Epidermal melanocyte (primary cell): ENCODE measurements around the gene BAK1.

ENCODE experiments used
- DNase-seq: peaks from one replicate; pipeline ENCODE4 v3.0.0; 2011; ENCODE audit warnings: low spot score; ENCODE audit not compliant: insufficient read length

BAK1 gene

GRCh38 chr6:33579828-33580714 lies at the start of gene BAK1:
Gene BAK1 (minus strand): TSS chr6:33580276. CDS start chr6:33577604, 2,672 bp downstream.
- peak; percentile 98 for DNase-seq

GRCh38 chr6:33628401-33628964 lies 48.4 kb upstream of the BAK1 start:
- no peak for DNase-seq

- DNase-seq, result no peak
Measured at GRCh38 chr6:33627876-33628275, 47.8 kb upstream of the BAK1 start.

- no peak for DNase-seq
Measured at GRCh38 chr6:33624856-33625255, 44.8 kb upstream of the BAK1 start.

- no peak for DNase-seq
Measured at GRCh38 chr6:33623895-33624381, 43.9 kb upstream of the BAK1 start.

- no peak for DNase-seq
Measured at GRCh38 chr6:33622456-33623431, 42.7 kb upstream of the BAK1 start.

- no peak for DNase-seq
Measured at GRCh38 chr6:33621711-33622388, 41.8 kb upstream of the BAK1 start.

GRCh38 chr6:33620856-33621710 lies 41.0 kb upstream of the BAK1 start, which contains the start of gene ITPR3:
Gene ITPR3 (plus strand): TSS chr6:33621322. CDS start chr6:33621603, 281 bp downstream.
- DNase-seq, result peak; percentile 60

GRCh38 chr6:33620158-33620855 lies 40.2 kb upstream of the BAK1 start:
- DNase-seq, result peak; percentile 61

DNA sequence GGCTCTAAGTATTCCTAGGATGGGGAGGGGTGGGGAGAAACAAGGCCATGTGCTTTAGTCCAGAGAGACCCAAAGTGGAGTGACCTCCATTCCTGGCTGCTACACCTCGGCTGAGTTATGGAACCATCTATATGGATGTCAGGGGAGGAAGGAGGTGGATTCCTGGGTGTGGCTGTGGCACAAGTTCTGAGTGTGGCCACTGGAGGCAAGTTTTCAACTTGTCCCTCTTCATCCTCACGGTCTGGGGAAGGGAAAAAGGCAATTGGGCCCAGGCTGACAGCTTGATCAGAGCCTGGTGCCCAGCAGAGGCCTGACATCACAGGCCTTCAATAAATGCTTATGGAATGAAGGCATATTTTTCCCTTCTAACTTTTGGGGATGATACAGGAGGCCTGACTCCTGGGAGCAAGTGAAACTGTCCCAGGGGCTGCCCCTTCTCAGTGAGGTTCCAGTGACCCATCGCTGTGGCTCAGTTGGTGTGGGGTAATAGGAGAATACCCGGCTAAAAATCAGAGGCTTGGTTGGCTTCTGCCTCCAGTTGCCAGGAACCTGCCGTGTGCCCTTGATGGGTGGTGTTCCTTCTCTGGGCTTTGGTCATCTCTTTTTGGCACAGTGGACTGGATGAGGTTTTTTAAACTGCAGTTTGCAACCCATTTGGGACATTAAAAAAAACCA lies 39.2 kb upstream of the BAK1 start:
- no peak for DNase-seq

- no peak for DNase-seq
Measured at GRCh38 chr6:33616913-33617312, 36.8 kb upstream of the BAK1 start.

DNA sequence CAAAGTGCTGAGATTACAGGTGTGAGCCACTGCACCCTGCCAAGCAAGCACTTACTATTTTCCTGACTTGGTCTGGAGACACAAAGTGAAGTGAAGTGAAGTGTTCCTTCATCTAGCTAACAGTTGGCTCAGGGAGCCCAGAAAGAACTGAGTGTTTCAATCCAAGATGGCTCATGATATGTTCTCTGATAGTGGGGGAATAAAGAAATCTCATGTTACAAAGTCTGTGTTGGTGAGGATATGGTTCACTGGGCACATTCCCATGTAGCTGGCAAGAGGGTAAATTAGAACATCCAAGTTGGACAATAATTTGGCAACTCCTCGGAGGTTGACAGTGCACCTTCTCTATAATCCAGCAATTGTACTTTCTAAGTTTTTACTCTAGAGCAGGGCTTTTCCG lies 36.0 kb upstream of the BAK1 start:
- no peak for DNase-seq

GRCh38 chr6:33613795-33614168 lies 33.7 kb upstream of the BAK1 start:
- DNase-seq, result no peak

DNA sequence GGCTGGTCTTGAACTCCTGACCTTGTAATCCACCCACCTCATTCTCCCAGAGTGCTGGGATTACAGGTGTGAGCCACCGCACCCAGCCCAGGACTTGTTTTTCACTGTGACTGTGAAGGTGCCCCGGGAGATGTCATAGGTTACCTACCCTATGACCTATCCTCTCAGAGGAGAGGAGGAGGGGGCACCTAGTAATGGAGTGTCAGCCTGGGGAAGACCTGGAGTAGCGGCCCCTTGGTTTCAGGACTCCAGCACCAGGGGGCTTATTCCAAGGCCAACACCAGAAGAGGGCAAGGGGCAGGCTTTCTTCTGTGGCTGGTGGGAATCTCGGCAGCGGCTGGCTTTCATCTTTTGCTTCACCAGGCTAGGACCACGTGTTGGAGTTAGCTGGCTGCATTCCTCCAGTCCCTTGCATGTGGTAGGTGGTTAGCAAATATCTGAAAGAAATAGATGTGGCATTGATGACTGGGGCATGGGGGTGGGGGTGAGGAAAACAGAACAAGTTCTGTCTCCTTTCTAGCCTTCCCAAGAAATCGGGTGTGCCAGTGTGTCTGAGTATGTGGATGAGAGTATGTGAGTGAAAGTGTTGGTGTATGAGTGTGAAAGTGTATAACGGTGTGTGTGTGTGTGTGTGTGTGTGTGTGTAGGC lies 33.2 kb upstream of the BAK1 start:
- DNase-seq, result peak; percentile 78

DNA sequence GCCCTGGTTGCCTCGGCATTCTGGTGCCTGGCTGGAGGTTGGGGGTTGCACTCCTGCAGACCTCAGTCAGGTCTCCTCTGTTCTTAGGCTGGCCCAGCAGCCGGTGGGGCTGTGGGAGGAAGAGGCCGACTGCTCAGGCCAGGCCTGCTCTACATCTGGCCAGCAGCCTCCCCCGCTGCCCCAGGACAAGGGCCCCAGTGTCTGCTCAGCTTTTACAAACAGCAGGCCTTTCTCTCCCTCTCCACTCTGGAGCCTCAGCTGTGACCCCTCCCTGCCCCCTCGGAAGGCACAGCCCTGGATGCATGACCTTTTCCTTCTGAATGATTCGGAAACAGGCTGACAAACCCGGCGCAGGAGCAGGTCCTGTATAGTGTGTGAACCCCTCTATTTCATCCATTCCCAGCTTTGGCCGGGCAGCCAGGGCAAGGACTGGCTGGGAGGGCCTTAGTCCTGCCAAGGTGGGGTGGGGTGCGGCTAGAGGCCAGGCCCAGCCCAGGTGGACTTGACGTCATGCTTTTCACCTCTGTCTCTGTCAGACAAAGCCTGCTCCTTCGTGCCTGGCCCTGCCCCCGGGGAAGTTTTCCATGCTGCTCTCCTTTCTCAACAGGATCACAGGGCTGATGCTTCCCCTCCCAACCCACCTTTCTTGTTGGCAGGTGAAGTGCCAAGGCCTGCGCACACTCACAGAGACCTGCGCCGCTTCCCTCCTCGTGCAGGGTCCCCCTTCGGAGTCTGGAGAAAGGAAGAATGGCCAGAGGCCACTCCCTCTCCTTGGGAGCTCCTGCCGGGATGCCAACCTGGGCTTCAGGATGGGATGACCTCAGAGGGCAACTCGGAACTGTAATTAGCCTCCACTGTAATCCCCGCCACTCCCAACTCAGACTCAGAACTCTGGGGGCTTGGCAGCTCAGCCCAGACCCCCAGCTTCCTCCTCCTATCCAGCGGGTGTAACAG lies 31.0 kb upstream of the BAK1 start:
- peak; percentile 65 for DNase-seq

DNA sequence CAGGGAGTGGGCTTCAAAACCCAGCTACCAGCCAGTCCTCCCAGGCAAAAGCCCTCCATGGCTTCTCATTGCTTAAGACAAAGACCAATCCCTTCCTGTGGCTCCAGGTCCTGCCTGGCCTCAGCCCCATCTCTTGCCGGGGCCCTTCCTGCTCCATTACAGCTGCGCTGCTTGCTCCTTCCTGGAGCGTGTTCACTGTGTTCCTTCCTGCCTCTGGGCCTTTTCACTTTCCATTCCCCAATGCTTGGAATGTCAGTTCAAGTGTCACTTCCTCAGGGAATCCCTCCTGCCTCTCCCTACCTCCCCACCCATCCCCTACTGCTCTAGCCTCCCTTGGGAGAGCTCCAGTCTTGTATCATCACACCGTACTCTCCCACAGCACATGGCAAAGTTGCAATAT lies 30.0 kb upstream of the BAK1 start:
- no peak for DNase-seq

GRCh38 chr6:33609528-33609927 lies 29.5 kb upstream of the BAK1 start:
- no peak for DNase-seq
